ENCODE results near the gene ENAM.
"Not testable (repeated sequence)": the region's sequence is repeated elsewhere in the genome, so short reads cannot be mapped to it uniquely, and the experiment has no call there.

The ENAM gene

DNA sequence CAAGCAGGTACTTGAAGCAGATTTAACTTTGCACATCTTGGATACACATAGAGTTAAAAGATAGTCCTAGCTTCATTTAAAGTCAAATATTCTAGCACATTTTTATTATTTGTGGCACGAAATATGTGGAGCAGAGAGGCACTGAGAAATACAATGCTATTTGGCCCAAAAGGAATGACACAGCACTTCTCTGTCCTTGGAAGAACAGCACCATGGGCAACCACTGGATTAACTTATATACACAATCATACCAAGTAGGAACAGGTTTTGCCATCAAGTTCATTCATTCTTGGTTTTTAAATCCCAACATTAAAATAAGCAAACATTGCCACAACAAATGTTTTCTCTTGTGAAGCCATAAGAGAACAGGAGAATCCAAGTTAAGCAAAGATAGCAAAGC is 924 bp upstream of the ENAM start:
- DNase-seq (ENCODE audit: low read depth in 2 of 3, low spot score in 1 of 3): no peak

DNA sequence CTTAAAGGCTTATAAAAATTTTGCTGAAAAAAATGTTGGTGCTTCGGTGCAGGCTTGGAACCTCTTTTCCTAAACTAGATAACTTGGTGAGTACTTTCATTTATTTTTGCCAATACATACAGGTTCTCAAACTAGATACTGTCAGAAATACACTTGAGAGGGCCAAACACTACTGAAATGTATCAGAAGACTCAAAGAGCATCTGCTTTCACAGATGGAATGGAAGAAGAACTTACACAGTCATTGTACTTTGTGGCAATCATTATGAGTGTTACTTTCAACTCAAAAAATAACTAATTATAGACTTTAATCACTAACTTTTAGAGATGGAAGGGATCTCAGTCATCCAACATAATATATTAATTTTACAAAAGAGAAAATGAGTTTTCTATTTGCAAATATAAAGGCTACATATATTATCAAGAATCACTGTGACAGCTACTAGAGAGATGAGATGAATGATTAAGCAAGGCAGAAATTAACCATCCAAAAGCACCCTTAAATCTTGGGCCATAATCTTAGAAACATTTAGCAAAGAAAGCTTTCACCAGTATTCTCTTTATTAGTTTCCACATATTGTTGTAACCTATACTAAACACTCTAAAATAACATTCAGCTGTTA is 1.0 kb downstream of the ENAM start:
- DNase-seq (ENCODE audit: low read depth in 2 of 3, low spot score in 1 of 3): no peak

DNA sequence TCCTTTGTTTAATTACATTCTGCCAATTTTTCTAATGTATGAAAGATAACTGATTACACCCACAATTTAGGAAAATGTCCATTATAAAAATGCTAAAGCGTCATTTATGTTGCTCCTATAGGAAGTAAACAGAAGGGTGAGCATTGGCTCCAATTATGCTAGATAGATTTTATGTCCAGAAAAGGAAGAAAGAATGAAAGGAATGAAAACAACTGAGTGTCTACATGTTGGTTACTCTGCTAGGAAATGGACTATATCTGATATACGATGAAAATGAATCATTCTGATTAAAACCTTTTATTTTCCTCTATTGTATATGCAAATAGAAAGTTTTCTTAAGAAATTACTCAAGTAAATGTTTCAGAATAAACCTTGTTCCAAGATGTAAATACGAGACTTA is 1.6 kb downstream of the ENAM start:
- no peak for DNase-seq (ENCODE audit: low read depth in 2 of 3, low spot score in 1 of 3)

DNA sequence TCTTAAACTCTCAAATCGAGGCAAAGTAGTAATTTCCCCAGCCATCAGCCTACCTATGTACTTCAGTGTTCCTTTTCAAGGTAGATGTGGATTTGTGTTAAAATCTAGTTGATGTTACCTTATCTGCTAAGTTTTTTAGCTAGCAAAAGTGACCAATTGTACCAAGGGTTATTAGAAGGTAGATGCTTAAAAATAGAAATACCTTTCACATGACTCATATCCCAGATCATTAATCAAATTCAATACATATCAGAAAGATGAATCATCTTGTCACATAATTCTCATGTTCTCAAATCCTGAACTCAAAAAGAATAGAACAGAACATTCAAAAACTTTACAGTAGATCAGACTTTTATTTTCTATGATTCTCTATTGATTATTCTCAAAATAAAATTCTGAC is 3.5 kb downstream of the ENAM start:
- DNase-seq (ENCODE audit: low read depth in 2 of 3, low spot score in 1 of 3): no peak

DNA sequence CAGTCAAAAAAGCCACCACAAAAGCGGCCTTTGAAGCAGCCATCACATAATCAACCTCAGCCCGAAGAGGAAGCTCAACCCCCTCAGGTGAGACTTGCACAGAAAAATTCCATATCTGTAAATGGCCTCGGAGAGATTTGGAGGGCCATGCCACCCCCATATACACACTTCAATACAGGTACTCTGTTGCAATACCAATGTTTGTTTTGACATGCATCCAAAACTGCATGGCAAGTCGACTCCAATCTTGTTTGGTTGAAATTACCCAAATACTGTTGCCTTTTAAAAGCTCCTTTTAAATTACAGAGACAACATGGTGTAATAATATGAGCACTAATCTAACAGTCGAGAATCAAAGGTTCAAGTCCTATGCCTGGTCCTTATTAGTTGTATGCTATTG is 5.9 kb downstream of the ENAM start:
- DNase-seq (ENCODE audit: low read depth in 2 of 3, low spot score in 1 of 3): no peak

DNA sequence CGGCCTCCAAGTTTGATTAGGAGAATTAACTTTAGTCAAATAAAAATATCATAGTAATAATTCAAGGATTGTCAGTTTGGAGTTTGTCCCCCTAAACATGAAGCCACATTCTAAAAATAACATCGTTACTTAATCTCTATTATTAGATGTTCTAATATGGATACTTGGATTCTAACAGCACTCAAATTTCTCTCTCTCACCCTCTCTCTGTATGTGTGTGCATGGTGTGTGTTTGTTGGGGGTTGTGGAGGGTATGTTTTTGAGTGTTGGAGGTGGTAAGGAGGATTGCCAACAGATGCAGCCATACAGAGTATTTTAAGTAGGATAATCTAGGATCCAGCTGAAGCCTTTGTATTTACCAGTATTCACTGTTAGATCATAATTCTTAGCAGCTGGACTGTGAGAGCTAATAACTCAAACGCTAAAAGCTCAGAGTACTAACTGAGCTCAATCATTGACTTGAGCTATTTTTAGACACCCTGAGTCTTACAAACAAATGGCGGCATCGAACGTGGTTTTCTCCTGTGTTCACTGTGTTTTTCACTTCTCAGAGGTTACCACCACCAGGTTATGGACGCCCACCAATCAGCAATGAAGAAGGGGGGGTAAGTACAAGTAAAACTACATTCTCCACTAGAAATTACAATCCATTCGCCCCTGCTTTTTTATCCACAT is 8.8 kb downstream of the ENAM start:
- DNase-seq (ENCODE audit: low read depth in 2 of 3, low spot score in 1 of 3): no peak

DNA sequence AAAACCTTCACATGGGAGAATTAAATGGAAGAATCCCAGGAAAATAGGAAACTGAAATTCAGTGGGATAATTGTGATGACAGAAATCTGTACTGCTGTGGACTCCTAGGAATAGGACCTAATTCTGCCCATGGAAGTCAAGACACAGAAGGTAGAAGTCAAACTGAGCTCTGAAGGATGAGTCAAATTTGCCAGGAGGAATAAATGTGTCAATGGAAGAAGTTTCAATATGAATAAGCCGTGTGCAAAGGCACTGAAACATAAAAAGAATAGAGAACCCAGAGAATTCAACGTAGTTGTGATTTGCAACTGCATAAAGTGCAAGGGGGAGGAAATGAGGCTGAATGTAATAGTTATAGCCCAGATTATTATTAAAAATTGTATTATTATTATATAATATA is 11.6 kb downstream of the ENAM start:
- no peak for DNase-seq (ENCODE audit: low read depth in 2 of 3, low spot score in 1 of 3)

DNA sequence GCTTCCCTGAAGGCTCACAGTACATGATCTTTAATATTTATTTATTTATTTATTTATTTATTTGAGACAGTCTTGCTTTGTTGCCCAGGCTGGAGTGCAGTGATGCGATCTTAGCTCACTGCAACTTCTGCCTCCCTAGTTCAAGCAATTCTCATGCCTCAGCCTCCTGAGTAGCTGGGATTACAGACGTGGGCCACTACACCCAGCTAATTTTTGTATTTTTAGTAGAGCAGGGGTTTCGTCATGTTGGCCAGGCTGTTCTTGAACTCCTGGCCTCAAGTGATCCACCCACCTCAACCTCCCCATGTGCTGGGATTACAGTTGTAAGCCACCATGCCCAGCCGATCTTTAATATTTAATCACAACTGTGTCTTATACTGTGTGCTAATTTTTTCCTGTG is 22.2 kb downstream of the ENAM start:
- not testable (repeated sequence) for DNase-seq (ENCODE audit: low read depth in 2 of 3, low spot score in 1 of 3)

DNA sequence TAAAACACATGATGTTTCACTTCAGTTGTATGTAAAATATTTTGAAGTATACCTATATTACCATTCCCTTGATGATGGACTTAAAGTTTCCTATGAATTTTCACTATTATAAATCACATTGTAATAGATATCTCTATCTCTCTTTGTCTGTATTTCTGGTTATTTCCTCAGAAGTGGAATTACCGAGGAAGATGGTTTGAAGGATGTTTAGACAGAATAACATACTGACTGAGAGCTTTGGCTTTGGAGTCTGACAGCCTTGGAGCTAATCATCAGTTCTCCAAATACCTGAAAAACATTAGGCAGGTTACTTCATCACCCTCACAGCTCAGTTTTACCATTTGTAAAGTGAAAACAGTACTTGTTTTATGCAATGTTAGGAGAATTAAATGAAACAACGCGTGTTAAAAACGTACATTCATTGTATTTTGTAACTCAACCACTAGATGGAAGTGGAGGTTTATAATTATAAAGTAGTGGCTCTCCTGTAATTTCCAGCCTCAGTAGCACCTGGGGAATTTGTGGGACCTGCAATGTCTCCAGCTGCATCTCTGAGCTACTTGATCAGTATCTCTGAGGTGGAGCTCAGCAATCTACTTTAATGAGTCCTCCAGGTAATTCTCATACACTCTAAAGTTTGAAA is 23.4 kb downstream of the ENAM start:
- DNase-seq (ENCODE audit: low read depth in 2 of 3, low spot score in 1 of 3): no peak

DNA sequence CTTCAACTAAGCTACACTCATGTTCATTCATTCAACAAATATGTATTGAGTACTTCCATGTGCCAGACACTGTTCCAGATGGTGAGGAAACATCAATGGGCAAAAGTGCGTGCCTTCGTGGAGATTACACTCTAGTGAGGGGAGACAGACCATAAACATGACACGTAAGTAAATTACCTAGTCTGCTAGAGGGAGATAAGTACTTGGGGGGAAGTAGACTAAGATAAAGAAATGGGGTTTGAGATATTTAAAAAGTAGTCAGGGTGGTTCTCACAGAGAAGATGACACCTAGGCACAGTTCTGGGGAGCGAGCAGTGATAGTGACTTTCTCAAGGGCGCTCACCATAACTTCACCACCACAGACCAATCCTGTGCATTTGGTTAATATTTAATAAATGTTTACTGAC is 26.1 kb downstream of the ENAM start:
- DNase-seq (ENCODE audit: low read depth in 2 of 3, low spot score in 1 of 3): no peak

DNA sequence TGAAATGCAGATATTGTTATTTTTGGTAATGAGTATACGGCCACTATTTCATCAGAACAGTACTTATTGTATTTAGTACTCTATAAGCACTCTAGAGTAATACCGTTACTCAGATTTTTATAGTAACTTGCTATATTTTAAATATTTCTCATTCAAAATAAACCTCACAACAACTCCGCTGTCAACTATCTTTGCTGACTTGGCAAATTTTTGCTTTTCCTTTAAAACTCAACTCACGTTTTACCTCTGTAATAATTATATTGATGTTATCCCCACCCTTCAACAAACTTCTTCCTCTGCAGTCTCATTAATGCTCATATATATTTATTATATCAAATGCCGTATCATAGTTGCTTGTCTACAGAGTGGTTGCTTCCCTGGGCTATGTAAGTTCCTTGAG is 28.8 kb downstream of the ENAM start:
- no peak for DNase-seq (ENCODE audit: low read depth in 2 of 3, low spot score in 1 of 3)

DNA sequence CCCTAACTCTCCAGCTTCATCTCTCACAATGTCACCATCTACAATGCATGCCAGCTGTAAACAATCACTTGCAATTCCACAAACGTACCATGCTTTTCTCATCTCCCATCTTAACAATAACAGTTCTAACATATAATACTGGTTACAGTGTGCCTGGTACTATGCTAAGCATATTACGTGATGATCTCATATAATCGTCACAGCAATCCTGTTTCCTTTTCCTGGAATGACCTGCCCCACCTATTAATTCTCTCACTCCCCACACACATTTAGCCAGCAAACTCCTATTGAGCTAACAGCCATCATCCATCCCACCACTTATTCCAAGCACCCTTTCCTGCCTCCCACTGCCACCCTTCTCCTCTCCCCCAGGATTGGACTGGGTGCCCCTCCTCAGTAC is 29.9 kb downstream of the ENAM start:
- no peak for DNase-seq (ENCODE audit: low read depth in 2 of 3, low spot score in 1 of 3)

DNA sequence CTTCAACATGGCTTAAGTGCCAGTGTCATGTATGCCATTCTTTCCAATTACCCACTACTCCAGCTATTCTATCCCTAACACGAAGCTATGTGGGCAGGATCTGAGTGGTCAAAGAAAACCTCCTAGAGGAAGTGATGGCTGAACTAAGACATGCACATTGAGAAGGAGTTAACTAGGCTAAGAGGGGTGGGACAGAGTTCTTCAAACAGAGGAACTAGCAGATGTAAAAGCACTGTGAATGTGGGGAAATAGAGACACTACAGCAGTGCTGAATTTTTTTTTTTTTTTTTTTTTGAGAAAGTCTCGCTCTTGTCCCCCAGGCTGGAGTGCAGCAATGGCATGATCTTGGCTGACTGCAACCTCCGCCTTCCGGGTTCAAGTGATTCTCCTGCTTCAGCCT is 31.6 kb downstream of the ENAM start:
- no peak for DNase-seq (ENCODE audit: low read depth in 2 of 3, low spot score in 1 of 3)

DNA sequence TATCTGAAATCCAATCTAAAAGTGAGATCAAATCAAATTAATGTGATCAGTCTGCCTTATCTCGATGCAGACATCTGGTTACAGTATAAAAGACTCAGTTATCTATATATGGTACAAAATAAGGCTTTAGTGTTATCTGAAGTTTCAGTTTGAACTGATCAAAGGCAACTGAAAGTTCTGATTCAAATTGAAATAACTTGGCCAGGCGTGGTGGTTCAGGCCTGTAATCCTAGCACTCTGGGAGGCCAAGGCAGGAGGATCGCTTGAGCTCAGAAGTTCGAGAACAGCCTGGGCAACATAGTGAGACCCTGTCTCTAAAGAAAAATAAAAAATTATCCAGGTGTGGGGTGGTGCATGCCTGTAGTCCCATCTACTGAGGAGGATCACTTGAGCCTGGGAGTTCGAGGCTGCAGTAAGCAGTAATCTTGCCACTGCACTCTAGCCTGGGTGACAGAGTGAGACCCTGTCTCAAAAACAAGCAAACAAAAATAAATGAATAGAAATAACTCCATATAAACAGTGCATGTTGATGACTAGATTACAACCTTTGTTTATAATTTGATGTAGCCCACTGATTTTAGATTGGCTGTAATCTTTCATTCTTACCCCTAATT is 32.9 kb downstream of the ENAM start:
- peak in 2 of 3 donors; percentile 10 to 14 for DNase-seq (ENCODE audit: low read depth in 2 of 3, low spot score in 1 of 3)

DNA sequence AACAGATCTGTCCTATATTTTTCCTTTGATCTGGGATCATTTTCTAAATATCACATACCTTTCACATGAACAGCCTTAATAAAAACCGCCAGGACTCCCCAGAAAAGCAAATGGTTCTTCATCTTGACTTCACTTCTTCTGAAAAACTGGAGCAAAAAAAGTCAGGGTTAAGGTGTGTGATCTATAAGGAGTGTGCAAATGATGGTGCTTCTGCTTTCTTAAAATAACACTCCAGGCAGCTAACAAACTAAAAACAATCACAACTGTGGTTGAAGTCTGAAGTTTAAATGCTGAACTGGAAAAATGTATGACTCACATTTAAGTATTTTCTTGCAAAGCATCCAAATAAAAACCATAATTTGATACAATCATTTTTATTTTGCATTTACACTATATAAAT is 37.8 kb downstream of the ENAM start, which contains the start of gene JCHAIN:
Gene JCHAIN (minus strand): TSS at position 140 of the 400 bp plus-strand sequence. CDS start 18 bp downstream, at position 122.
- DNase-seq (ENCODE audit: low read depth in 2 of 3, low spot score in 1 of 3): no peak

DNA sequence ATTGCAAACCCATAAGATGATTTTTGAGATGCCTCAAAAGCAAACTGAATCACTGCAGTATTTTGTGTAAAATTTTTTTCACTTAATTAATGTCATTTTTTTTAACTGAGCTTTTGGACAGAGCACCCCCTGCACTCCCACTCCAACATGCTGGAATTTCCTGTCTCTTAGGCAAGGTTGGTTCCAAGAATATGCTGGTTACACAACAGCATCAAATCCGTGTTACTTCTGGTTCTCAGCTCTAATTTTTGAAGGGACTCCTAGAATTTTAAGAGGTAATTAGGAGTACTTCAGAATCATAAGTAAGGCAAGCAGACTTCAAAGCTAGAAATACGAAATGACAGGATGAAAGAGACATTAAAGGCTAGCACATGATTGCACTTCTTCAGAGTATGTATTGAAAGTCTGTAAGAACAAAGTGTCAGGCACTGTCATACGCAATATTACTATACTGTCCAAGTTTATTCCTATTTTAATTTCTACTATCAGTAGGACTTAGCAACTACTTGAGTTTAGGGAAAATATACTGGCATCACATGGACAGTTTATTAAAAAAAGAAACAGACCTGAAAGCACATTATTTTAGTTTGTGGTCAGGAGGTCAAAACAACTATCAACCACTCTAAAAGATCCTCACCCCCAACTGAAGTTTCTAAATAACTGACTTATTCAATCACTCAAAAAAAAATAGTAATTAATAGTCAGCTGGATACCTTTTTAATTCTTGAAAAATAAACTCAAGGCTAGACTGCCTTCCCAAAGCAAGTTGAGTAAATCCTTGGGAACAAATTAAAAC is 39.4 kb downstream of the ENAM start:
- DNase-seq (ENCODE audit: low read depth in 2 of 3, low spot score in 1 of 3): no peak

DNA sequence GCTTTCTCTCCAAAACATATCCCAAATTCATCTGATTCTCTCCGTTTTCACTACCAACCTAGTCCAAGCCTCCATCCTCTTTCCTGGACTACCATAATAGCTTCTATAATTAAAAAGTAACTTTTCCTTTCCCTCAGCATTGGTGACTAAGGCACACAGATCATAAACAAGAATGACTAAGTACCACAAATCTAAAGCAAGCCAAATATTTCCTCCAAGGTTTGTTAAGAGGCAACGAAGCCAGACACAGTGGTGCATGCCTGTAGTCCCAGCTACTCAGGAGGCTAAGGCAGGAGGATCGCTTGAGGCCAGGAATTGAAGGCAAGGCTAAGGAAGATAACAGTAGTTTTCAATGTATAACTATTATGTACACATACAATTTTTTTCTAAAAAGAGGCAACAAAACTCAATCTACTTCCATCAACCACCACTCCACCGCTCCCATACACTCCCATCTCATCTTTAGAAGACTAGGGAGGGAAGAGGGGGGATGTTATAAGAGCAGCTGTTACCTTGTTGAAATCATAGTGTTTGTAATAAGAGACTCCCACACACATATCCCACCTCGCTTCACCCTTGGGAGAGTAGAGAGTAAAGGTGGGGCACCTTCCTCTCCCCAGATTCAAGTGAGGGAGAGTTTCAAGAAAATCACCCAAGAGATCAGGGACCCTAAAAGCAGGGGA is 41.9 kb downstream of the ENAM start:
- DNase-seq (ENCODE audit: low read depth in 2 of 3, low spot score in 1 of 3): no peak

DNA sequence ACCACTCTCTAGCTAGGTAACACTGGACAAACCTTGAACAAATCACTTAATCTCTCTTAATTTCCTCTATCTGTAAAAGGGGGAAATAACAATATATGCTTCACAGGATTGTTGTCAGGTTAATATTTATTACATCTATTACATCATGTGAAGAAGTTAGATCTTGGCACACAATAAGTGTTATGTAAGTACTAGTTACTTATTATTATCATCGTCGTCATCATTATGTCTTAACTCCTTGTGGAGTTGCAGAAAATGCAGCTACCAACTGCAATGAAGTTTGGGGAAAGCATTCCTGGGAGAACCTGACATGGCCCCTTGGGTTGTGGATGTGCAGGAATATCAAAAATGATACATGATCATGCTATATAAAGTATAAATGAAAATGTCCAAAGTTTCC is 42.5 kb downstream of the ENAM start:
- DNase-seq (ENCODE audit: low read depth in 2 of 3, low spot score in 1 of 3): no peak

DNA sequence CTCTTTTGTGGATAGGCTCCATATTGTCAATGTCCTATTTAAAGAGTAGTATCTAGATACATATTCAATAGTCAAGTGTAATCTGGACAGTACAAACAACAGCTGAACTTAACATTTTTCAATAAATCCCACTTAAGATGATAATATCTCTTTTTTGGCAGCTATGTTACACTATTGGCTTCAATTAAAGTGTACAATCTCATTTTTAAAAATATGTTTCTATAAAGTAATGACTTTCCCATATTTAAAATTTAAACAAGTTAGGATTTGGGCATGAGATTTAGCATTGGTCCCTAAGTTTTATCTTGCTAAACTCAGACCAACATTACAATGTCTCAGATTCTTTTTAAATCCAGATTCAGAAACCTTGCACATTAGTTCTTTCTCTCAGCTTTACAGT is 45.6 kb downstream of the ENAM start:
- DNase-seq (ENCODE audit: low read depth in 2 of 3, low spot score in 1 of 3): no peak

DNA sequence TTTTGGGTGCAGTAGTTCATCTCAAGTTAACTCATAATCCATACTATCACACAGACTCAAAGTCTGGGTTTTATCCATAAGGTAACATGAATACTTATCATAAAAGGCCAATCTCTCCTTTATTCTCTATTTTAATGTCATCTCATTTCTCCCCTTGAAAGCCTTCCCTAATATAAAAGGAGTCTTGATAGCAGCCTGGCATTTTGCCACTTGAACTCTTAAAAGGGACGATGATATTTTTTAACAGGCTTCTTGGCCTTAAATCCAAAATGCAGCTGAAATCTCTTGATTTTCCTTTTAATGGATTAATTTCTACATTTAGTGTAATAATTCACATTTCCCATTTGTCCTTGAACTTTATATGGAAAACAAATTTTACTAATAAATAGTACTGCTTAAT is 46.2 kb downstream of the ENAM start:
- DNase-seq (ENCODE audit: low read depth in 2 of 3, low spot score in 1 of 3): no peak

DNA sequence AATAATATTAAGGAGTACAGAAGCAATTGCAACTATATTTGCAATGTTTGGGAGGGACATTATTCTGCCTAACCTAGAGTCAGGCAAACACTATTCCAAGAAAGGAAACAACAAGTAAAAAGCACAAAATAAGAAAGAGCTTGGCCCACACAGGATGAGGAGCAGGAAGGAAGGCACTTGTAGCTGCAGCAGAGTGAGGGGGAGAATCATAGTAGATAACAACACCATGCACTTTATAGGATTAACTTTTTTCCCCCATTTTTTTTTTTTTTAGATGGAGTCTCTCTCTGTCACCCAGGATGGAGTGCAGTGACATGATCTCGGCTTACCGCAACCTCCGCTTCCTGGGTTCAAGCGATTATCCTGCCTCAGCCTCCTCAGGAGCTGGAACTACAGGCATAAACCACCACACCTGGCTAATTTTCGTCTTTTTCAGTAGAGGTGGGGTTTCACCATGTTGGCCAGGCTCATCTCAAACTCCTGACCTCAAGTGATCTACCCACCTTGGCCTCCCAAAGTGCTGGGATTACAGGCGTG is 48.1 kb downstream of the ENAM start:
- no peak for DNase-seq (ENCODE audit: low read depth in 2 of 3, low spot score in 1 of 3)
